Inflammatory macrophage (primary cell): ENCODE data around the gene ACER3.
"Not testable (repeated sequence)": the region's sequence is repeated elsewhere in the genome, so short reads cannot be mapped to it uniquely, and the experiment has no call there.

ENCODE experiments used
- DNase-seq, 2 donors: peaks; one replicate each; pipeline ENCODE4 v3.0.0-alpha.2; 2020 to 2022

ACER3 gene

GRCh38 chr11:77061258-77061657, 200.5 kb downstream of the ACER3 start:
- not testable (repeated sequence) for DNase-seq

- no peak for DNase-seq
Observed at GRCh38 chr11:77062924-77063323, 202.2 kb downstream of the ACER3 start.

GRCh38 chr11:77063407-77063806, 202.7 kb downstream of the ACER3 start:
- DNase-seq, result no peak

GRCh38 chr11:77063861-77064260, 203.1 kb downstream of the ACER3 start:
- DNase-seq, result no peak

- no peak for DNase-seq
Observed at GRCh38 chr11:77064648-77065217, 204.0 kb downstream of the ACER3 start.

- peak; percentile 90 to 94 for DNase-seq
Observed at GRCh38 chr11:77065878-77066228, 205.1 kb downstream of the ACER3 start.

GRCh38 chr11:77066229-77067042, 205.7 kb downstream of the ACER3 start, which contains the start of gene CAPN5:
Gene CAPN5, plus strand, starts transcription at chr11:77066971. Its CDS starts 17,916 bp downstream, at chr11:77084887.
- DNase-seq, result peak; percentile 88 to 94

- DNase-seq, result no peak
Observed at GRCh38 chr11:77067861-77068443, 207.2 kb downstream of the ACER3 start.

GRCh38 chr11:77068457-77069335, 208.0 kb downstream of the ACER3 start:
- DNase-seq, result no peak

- DNase-seq, result no peak
Observed at GRCh38 chr11:77069336-77069968, 208.7 kb downstream of the ACER3 start.

GRCh38 chr11:77069969-77070582, 209.4 kb downstream of the ACER3 start:
- no peak for DNase-seq

GRCh38 chr11:77071077-77071476, 210.4 kb downstream of the ACER3 start:
- no peak for DNase-seq

GRCh38 chr11:77071671-77072605, 211.2 kb downstream of the ACER3 start:
- peak; percentile 65 to 72 for DNase-seq

GRCh38 chr11:77072851-77073327, 212.2 kb downstream of the ACER3 start:
- DNase-seq, result no peak

- DNase-seq, result no peak
Observed at GRCh38 chr11:77073328-77074001, 212.7 kb downstream of the ACER3 start.

- DNase-seq, result no peak
Observed at GRCh38 chr11:77074205-77074604, 213.5 kb downstream of the ACER3 start.

- no peak for DNase-seq
Observed at GRCh38 chr11:77074626-77075221, 214.0 kb downstream of the ACER3 start.

GRCh38 chr11:77075425-77075905, 214.7 kb downstream of the ACER3 start:
- no peak for DNase-seq
